GM11168 (cell line): ENCODE measurements around the gene ATP2B2.

Source experiments
- in situ Hi-C: fragments of 300-500 bp; cut with MboI; formaldehyde crosslinking; loops from one replicate; pipeline ENCODE4 v1.12.0; 2022; ENCODE audit warnings: low sequenced_read_pairs; ENCODE audit not compliant: unreplicated experiment

Gene ATP2B2

DNA sequence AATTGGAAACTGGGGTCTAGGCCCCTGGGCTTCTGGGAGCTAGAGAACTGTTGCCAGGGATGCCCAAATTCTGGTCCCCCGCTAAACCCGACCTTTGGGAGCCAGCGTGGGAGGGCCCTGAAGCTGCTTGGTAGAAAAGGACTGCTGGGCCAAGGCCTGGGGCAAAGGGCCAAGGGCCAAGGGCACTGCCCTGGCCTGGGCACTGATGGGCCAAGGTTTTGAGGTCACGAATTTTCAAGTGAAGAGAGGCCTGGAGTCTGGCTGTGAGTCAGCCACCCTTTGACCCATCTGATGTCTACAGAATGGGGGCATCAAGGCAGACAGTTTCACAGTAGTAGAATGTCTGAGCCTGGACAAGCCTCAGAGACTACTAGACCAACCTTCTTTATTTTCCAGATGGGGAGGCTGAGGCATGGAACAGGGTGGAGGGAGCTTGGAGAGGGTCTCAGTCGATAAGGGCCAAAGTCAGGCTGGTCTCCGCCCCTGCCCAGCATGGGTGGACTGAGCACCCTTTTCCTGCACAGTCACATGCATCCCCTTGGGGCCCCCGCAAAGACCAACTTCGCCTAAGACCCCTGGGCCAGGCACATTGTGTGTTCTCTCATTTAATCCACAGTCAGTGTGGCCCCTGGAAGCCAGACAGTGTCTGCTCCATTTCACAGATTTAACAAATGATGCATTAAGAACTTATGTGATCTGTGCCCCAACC lies 66.3 kb downstream of the ATP2B2 start:
- in situ Hi-C loops: no loop called here

DNA sequence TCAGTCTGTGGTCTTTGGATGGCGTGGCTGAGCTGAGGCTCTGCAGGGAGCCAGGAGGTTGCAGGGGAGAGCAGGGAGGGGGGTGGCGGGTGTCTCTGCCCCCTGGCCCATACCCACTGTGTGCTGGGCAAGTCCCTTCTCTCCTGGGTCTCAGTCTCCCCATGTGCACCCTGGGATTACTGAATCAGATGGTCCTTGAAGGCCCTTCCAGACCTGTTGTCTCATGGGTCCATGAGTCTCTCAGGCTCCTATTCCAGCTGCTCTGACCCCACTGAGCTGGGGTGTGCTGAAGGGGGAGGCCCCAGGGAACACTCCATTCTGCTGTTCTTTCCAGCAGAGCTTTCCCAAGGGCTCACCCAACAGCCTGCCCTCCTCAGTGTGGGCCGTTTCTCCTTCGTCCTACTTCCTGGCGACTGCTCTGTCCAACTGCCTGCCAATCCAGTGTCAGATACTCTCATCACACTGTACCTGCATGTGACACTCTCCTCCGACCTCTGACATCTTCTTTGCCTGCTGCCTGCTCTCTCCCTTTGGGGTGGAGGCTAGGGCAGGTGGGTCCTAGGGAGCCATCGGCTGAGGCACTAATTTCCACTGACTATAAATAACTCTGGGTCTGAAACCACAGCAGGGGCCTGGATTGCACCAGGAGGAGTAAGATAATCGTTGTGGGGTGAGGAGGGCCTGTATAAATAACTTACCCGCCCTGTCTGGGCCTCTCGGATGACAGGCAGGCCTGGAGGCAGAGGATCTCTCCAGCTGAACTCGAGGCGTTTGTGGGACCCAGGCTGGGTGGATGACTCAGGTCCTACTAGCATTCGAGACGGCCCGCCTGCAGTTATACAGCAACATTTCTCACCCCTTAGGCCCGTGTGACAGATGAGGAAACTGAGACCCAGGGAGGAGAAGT lies 67.1 kb downstream of the ATP2B2 start:
- in situ Hi-C loops: no loop called here

- in situ Hi-C loops: no loop called here
Observed at GRCh38 chr3:10437272-10437994, 68.0 kb downstream of the ATP2B2 start.

DNA sequence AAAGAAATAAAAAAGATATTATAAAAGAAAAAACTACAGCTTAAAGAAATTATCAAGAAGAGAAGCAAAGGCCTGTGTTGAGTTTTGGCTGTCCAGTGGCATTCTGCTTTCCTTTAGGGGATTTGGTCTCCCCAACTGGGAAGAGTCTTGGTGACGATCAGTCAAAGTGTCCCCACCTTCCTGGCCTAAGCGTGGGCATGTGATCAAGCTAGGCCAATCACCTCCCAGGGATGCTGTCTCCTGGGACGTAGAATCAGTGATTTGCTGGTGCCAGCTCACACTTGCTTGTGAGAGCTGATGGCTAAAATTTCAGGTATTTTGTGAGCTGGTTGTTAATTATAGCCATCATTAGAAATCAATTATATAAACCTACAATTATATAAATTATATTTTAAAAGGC lies 69.5 kb downstream of the ATP2B2 start:
- in situ Hi-C loops: no loop called here

DNA sequence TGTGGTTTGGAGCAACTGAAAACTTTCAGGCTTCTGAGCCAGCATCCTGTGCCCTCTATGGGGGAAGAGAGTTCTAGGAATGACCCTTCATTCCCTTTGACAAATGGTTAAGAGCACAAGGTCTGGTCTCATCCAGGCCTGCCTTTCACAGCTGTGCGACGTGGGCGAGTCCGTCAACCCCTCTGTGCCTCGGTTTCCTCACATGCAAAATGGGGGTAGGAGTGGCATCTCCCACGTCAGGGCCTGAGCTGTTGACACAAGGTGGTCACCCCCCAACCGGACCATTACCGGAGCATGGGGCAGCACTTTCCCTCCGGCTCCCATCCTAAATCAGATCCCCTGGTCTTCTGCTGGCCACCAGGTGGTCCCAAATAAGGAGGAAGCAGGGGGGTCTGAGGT lies 70.4 kb downstream of the ATP2B2 start:
- in situ Hi-C loops: no loop called here

- in situ Hi-C loops: no loop called here
Observed at GRCh38 chr3:10434144-10434937, 71.0 kb downstream of the ATP2B2 start.

- in situ Hi-C loops: no loop called here
Observed at GRCh38 chr3:10432931-10433330, 72.5 kb downstream of the ATP2B2 start.

DNA sequence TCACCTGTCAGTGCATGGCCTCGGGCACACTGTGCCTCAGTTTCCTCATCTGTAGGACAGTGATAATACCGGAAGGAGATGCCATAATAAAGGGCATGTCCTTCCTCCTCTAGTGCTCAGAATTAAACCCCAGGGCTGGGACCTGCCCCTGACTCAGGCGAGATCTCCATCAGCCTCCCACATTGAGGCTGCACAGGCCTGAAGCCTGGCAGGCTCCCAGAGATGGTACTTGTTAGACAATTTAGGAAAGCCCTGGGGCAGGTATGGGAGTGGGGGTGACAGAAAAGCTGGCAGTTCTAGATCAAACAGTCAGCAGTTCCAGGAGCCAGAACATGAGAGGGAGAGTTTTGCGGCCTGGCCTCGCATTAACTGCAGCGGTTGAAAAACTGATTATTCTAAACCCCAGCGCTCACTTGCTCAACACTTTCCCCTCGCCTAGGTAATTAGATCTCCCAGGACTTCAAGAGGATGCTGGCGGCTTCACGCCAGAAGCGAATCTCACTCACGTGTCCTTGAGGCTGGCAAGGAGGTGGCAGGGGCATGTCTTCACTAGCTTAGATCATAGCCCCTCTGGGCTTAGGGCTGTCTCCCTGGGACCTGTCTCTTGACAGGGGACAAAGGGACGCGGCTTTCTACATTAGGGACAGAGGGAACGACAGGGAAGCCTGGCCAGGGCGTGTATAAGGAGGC lies 73.1 kb downstream of the ATP2B2 start:
- in situ Hi-C loops: no loop called here

- in situ Hi-C loops: no loop called here
Observed at GRCh38 chr3:10430805-10431204, 74.6 kb downstream of the ATP2B2 start.

- in situ Hi-C loops: no loop called here
Observed at GRCh38 chr3:10428406-10429091, 76.8 kb downstream of the ATP2B2 start.

- in situ Hi-C loops: no loop called here
Observed at GRCh38 chr3:10426346-10427220, 78.8 kb downstream of the ATP2B2 start.

- in situ Hi-C loops: no loop called here
Observed at GRCh38 chr3:10423171-10423882, 82.1 kb downstream of the ATP2B2 start.

DNA sequence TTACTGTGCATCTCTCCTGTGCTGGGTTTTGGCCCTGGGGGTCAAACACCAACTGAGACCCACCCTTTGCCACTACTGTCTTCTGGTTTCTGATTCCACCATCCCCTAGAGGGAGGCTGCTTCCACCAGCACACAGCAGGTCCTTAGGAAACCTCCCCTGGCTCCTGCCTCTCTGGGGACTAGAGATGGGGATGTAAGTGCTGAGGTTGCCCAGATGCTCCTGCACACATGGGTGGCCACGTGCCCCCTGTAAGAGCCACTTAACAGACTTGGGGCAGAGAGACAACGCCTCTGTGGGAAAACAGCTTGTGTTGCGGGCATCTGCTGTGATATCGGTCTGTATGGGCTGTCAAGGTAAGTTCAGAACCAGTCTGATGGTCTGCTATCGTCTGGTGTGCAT lies 83.4 kb downstream of the ATP2B2 start:
- in situ Hi-C loops: no loop called here

GRCh38 chr3:10420745-10421475 lies 84.5 kb downstream of the ATP2B2 start:
- in situ Hi-C loops: no loop called here

- in situ Hi-C loops: no loop called here
Observed at GRCh38 chr3:10419637-10420232, 85.7 kb downstream of the ATP2B2 start.

DNA sequence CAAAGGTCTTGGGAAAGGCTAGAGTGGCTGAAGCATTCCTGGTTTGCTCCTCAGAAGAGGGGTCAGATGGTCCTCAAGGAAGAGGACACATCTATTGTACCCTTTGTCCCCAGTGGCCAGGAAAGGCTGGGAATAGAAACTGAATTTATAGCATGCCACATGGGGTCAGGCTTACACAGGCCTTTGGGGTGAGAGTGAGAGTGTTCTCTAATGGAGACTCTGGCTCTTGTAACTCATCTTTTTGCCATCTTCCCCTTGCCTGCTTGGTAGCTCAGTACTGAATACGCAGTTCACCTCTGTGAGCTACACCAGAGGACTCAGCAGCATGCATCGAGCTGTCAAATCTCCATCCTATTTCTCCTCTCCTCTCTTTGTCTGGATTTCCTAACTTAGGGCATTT lies 87.5 kb downstream of the ATP2B2 start:
- in situ Hi-C loops: no loop called here
